Memory B cell (primary cell): ENCODE results near the gene TESPA1.

Source experiments
- ATAC-seq: fragments of 150-1000 bp; cut with Tn5 transposase; 2 replicates; pipeline ENCODE4 v1.10.0; 2021; ENCODE audit warnings: low read depth, mild to moderate bottlenecking, moderate library complexity
- DNase-seq, 2 donors: peaks; one replicate each; pipeline ENCODE4 v3.0.0; 2022; ENCODE audit warnings: low spot score in 2 of 2
- H3K27ac Mint-ChIP-seq: one replicate; pipeline ENCODE4 v1.8.0; 2022; ENCODE audit warnings: mild to moderate bottlenecking, moderate library complexity, mixed read lengths
- H3K27me3 Mint-ChIP-seq: one replicate; pipeline ENCODE4 v1.8.0; 2022; ENCODE audit warnings: mixed read lengths
- H3K36me3 Mint-ChIP-seq: one replicate; pipeline ENCODE4 v1.8.0; 2022; ENCODE audit warnings: mild to moderate bottlenecking, mixed read lengths
- H3K4me1 Mint-ChIP-seq: one replicate; pipeline ENCODE4 v1.8.0; 2022; ENCODE audit warnings: mixed read lengths
- H3K4me3 Mint-ChIP-seq: one replicate; pipeline ENCODE4 v1.8.0; 2022; ENCODE audit warnings: mild to moderate bottlenecking, moderate library complexity, mixed read lengths
- H3K9me3 Mint-ChIP-seq: one replicate; pipeline ENCODE4 v1.8.0; 2022; ENCODE audit warnings: mixed read lengths

The TESPA1 gene

GRCh38 chr12:54984658-54985376, at the start of gene TESPA1:
Gene TESPA1 (minus strand): TSS chr12:54984762. CDS start chr12:54974562, 10,200 bp downstream.
- DNase-seq (peak; percentile 63 to 73), ATAC-seq (peak; percentile 98)
- Mint-ChIP-seq H3K4me1 (peaks cover 47% of the 10 kb centered on the region), H3K27me3 (no peaks in the 10 kb centered on the region), H3K36me3 (peaks cover 17% of the 10 kb centered on the region), H3K4me3 (peak within 1 kb of the TSS; percentile 89), H3K27ac (peak within 1 kb of the TSS; percentile 96), H3K9me3 (no peaks in the 10 kb centered on the region)

- H3K27me3 Mint-ChIP-seq, result peaks cover 4% of the 10 kb centered on the region
- H3K4me3 Mint-ChIP-seq, result no peak overlapping the region
- DNase-seq (no peak), ATAC-seq (no peak)
- peaks cover 16% of the 10 kb centered on the region for H3K4me1 Mint-ChIP-seq
- H3K9me3 Mint-ChIP-seq, result no peaks in the 10 kb centered on the region
- H3K27ac Mint-ChIP-seq, result no peak overlapping the region
- no peaks in the 10 kb centered on the region for H3K36me3 Mint-ChIP-seq
Measured at GRCh38 chr12:55034218-55034617, 49.7 kb upstream of the TESPA1 start.

- DNase-seq (no peak), ATAC-seq (no peak)
- H3K4me3 Mint-ChIP-seq, result no peak overlapping the region
- H3K36me3 Mint-ChIP-seq, result no peaks in the 10 kb centered on the region
- no peaks in the 10 kb centered on the region for H3K9me3 Mint-ChIP-seq
- no peaks in the 10 kb centered on the region for H3K4me1 Mint-ChIP-seq
- H3K27me3 Mint-ChIP-seq, result peaks cover 16% of the 10 kb centered on the region
- H3K27ac Mint-ChIP-seq, result no peak overlapping the region
Measured at GRCh38 chr12:55025508-55025907, 40.9 kb upstream of the TESPA1 start.

GRCh38 chr12:55024575-55024974, 40.0 kb upstream of the TESPA1 start:
- H3K27me3 Mint-ChIP-seq, result peaks cover 22% of the 10 kb centered on the region
- ATAC-seq (no peak), DNase-seq (no peak)
- H3K4me1 Mint-ChIP-seq, result peaks cover 3% of the 10 kb centered on the region
- H3K4me3 Mint-ChIP-seq, result no peak overlapping the region
- H3K36me3 Mint-ChIP-seq, result no peaks in the 10 kb centered on the region
- H3K27ac Mint-ChIP-seq, result no peak overlapping the region
- H3K9me3 Mint-ChIP-seq, result no peaks in the 10 kb centered on the region

- Mint-ChIP-seq H3K27ac (no peak within 1 kb of the TSS), H3K4me3 (no peak within 1 kb of the TSS), H3K4me1 (peaks cover 7% of the 10 kb centered on the region), H3K27me3 (peaks cover 21% of the 10 kb centered on the region), H3K9me3 (no peaks in the 10 kb centered on the region), H3K36me3 (no peaks in the 10 kb centered on the region)
- DNase-seq, result no peak
- ATAC-seq, result peak; percentile 55
Measured at GRCh38 chr12:55019784-55020183, 35.2 kb upstream of the TESPA1 start, which contains the start of gene NEUROD4. Gene NEUROD4 (plus strand): TSS chr12:55019974. CDS start chr12:55026440, 6,466 bp downstream.

GRCh38 chr12:55017416-55017925, 32.9 kb upstream of the TESPA1 start:
- ATAC-seq, result no peak
- Mint-ChIP-seq H3K9me3 (peaks cover 7% of the 10 kb centered on the region), H3K27ac (no peak overlapping the region), H3K4me3 (no peak overlapping the region), H3K36me3 (peaks cover 10% of the 10 kb centered on the region), H3K4me1 (peaks cover 7% of the 10 kb centered on the region), H3K27me3 (peaks cover 22% of the 10 kb centered on the region)
- no peak for DNase-seq

- H3K27ac Mint-ChIP-seq, result no peak overlapping the region
- no peak for ATAC-seq
- H3K27me3 Mint-ChIP-seq, result peaks cover 17% of the 10 kb centered on the region
- H3K36me3 Mint-ChIP-seq, result peaks cover 19% of the 10 kb centered on the region
- DNase-seq, result no peak
- no peak overlapping the region for H3K4me3 Mint-ChIP-seq
- H3K9me3 Mint-ChIP-seq, result peaks cover 14% of the 10 kb centered on the region
- no peaks in the 10 kb centered on the region for H3K4me1 Mint-ChIP-seq
Measured at GRCh38 chr12:55008944-55009585, 24.5 kb upstream of the TESPA1 start.

GRCh38 chr12:55002355-55002754, 17.8 kb upstream of the TESPA1 start:
- Mint-ChIP-seq H3K36me3 (peaks cover 9% of the 10 kb centered on the region), H3K27ac (no peak overlapping the region), H3K4me1 (peaks cover 13% of the 10 kb centered on the region), H3K27me3 (no peaks in the 10 kb centered on the region), H3K9me3 (peaks cover 8% of the 10 kb centered on the region), H3K4me3 (no peak overlapping the region)
- DNase-seq, result no peak
- no peak for ATAC-seq

GRCh38 chr12:55001198-55001868, 16.8 kb upstream of the TESPA1 start:
- H3K27me3 Mint-ChIP-seq, result no peaks in the 10 kb centered on the region
- peak overlapping the region; percentile 2 for H3K4me3 Mint-ChIP-seq
- DNase-seq (no peak), ATAC-seq (peak; percentile 81)
- H3K9me3 Mint-ChIP-seq, result peaks cover 5% of the 10 kb centered on the region
- H3K27ac Mint-ChIP-seq, result peak overlapping the region; percentile 13
- peaks cover 9% of the 10 kb centered on the region for H3K36me3 Mint-ChIP-seq
- peaks cover 13% of the 10 kb centered on the region for H3K4me1 Mint-ChIP-seq

- peaks cover 13% of the 10 kb centered on the region for H3K4me1 Mint-ChIP-seq
- no peak overlapping the region for H3K27ac Mint-ChIP-seq
- ATAC-seq (peak; percentile 49), DNase-seq (no peak)
- H3K9me3 Mint-ChIP-seq, result peaks cover 2% of the 10 kb centered on the region
- H3K4me3 Mint-ChIP-seq, result peak overlapping the region; percentile 19
- H3K36me3 Mint-ChIP-seq, result no peaks in the 10 kb centered on the region
- H3K27me3 Mint-ChIP-seq, result no peaks in the 10 kb centered on the region
Measured at GRCh38 chr12:54998958-54999510, 14.5 kb upstream of the TESPA1 start.

- Mint-ChIP-seq H3K4me1 (peaks cover 16% of the 10 kb centered on the region), H3K4me3 (no peak overlapping the region), H3K27ac (no peak overlapping the region), H3K36me3 (no peaks in the 10 kb centered on the region), H3K27me3 (no peaks in the 10 kb centered on the region), H3K9me3 (peaks cover 2% of the 10 kb centered on the region)
- no peak for DNase-seq
- ATAC-seq, result no peak
Measured at GRCh38 chr12:54997929-54998522, 13.5 kb upstream of the TESPA1 start.

GRCh38 chr12:54996205-54996604, 11.6 kb upstream of the TESPA1 start:
- DNase-seq (no peak), ATAC-seq (no peak)
- Mint-ChIP-seq H3K36me3 (no peaks in the 10 kb centered on the region), H3K4me1 (peaks cover 24% of the 10 kb centered on the region), H3K27ac (no peak overlapping the region), H3K9me3 (peaks cover 2% of the 10 kb centered on the region), H3K27me3 (no peaks in the 10 kb centered on the region), H3K4me3 (no peak overlapping the region)

- ATAC-seq (peak; percentile 59), DNase-seq (peak; percentile 56 to 67)
- no peaks in the 10 kb centered on the region for H3K36me3 Mint-ChIP-seq
- H3K4me1 Mint-ChIP-seq, result peaks cover 35% of the 10 kb centered on the region
- H3K9me3 Mint-ChIP-seq, result peaks cover 2% of the 10 kb centered on the region
- no peaks in the 10 kb centered on the region for H3K27me3 Mint-ChIP-seq
- no peak overlapping the region for H3K4me3 Mint-ChIP-seq
- H3K27ac Mint-ChIP-seq, result no peak overlapping the region
Measured at GRCh38 chr12:54993181-54993835, 8.7 kb upstream of the TESPA1 start.
